Spinal cord (tissue), 4 donors: ENCODE data around the gene HNRNPU. TPM values are rescaled to one million over a fixed set of nuclear protein-coding genes. Genes with fewer than 3 reads are reported as not detected.

Experiments used
- polyA plus RNA-seq, 2 donors: library from polyadenylated mRNA; unstranded; fragments of 120-200 nt; gene quantifications; one replicate each; pipeline ENCODE4 v1.2.1, GENCODE V29; 2013; ENCODE audit not compliant: insufficient read length in 2 of 2
- total RNA-seq, 2 donors: library from RNA; depleted of rRNA in 1 of 2; stranded (reverse); fragments of 120-200 nt in 1 of 2; fragments of >200 nt in 1 of 2; gene quantifications; one replicate each; pipeline versions ENCODE4 v1.2.3 to v1.2.4, GENCODE V29; 2013 to 2014

Gene HNRNPU
- total and polyA plus RNA-seq, 4 donors, result 271 to 445 (median 364) TPM

Other genes starting within 250 kb of the HNRNPU start
- 10 to 100 TPM; 47.1 to 51.8 TPM for gene DESI2, start 211.4 kb downstream of the HNRNPU start, total RNA-seq
- gene DESI2, start 211.4 kb downstream of the HNRNPU start, polyA plus RNA-seq, result 10 to 100 TPM; 31.9 to 35.8 TPM
- 10 to 100 TPM; 45.5 to 66.7 TPM for gene COX20, start 28.9 kb downstream of the HNRNPU start, total RNA-seq
- gene COX20, start 28.9 kb downstream of the HNRNPU start, polyA plus RNA-seq, result 100 to 1,000 TPM; 149 to 184 TPM